H1 (cell line): ENCODE results near the gene ZNRF3. TPM values are rescaled to one million over a fixed set of nuclear protein-coding genes. Genes with fewer than 3 reads are reported as not detected.

ENCODE experiments used
- CTCF ChIA-PET: fragments of 300-600 bp; sonication (Branson Sonifier 250); formaldehyde crosslinking; loops from one replicate; lab custom pipeline; 2021; ENCODE audit not compliant: partially characterized antibody; lab: Charles Lee
- POLR2A ChIA-PET: fragments of 300-600 bp; sonication (Branson Sonifier 250); formaldehyde crosslinking; loops from one replicate; lab custom pipeline; 2021; ENCODE audit warnings: inconsistent platforms; ENCODE audit not compliant: partially characterized antibody; lab: Charles Lee
- DNase-seq, 2 experiments: peaks; one replicate each; pipeline versions ENCODE4 v3.0.0 to v3.0.0-alpha.2; 2010 to 2022; ENCODE audit warnings: low spot score in 2 of 2, low read depth in 1 of 2, mixed read lengths in 1 of 2
- FAIRE-seq: peaks from 2 replicates; lab custom pipeline; 2011; peaks lifted over from hg19 to GRCh38; lab: Jason Lieb, UNC
- H2AFZ ChIP-seq: 2 replicates; pipeline ENCODE4 v1.8.1; 2012; ENCODE audit warnings: low read length, inconsistent platforms
- H2AK5ac ChIP-seq: 2 replicates; pipeline ENCODE4 v1.6.1; 2013; ENCODE audit warnings: low read depth, low read length
- H2BK120ac ChIP-seq: replicated peaks from 2 replicates; pipeline ENCODE3; 2013; ENCODE audit warnings: low read depth, low read length, inconsistent platforms
- H2BK12ac ChIP-seq: 2 replicates; pipeline ENCODE4 v1.6.1; 2013; ENCODE audit warnings: low read depth, low read length
- H2BK15ac ChIP-seq: 2 replicates; pipeline ENCODE4 v1.6.1; 2013; ENCODE audit warnings: low read length
- H2BK20ac ChIP-seq: 2 replicates; pipeline ENCODE4 v1.6.1; 2013; ENCODE audit warnings: low read length
- H2BK5ac ChIP-seq: 2 replicates; pipeline ENCODE4 v1.6.1; 2013; ENCODE audit warnings: low read depth, low read length
- H3K14ac ChIP-seq: 2 replicates; pipeline ENCODE4 v1.6.1; 2013; ENCODE audit warnings: inconsistent platforms; ENCODE audit not compliant: insufficient read length
- H3K18ac ChIP-seq: 2 replicates; pipeline ENCODE4 v1.6.1; 2013; ENCODE audit warnings: low read length; ENCODE audit errors: extremely low read depth
- H3K23ac ChIP-seq: 2 replicates; pipeline ENCODE4 v1.6.1; 2013; ENCODE audit warnings: inconsistent platforms; ENCODE audit not compliant: insufficient read length
- H3K23me2 ChIP-seq: 2 replicates; pipeline ENCODE4 v1.6.1; 2013; ENCODE audit warnings: low read depth, low read length
- H3K27ac ChIP-seq: 2 replicates; pipeline ENCODE4 v1.6.1; 2011; ENCODE audit warnings: low read depth, low read length, inconsistent platforms
- H3K27me3 ChIP-seq, 4 experiments: replicated peaks in 1 of 4; 1 replicate in 1 of 4; 2 replicates in 3 of 4; pipeline versions ENCODE4 v1.6.1 to v1.8.1; 2011 to 2013; ENCODE audit warnings: low read length in 3 of 4, mild to moderate bottlenecking in 3 of 4, inconsistent platforms in 2 of 4, mixed read lengths in 2 of 4, moderate library complexity in 1 of 4; ENCODE audit not compliant: control insufficient read depth in 3 of 4, insufficient read depth in 3 of 4; ENCODE audit errors: extremely low read depth in 1 of 4
- H3K36me3 ChIP-seq, 4 experiments: 2 replicates each; pipeline versions ENCODE4 v1.6.1 to v1.8.1; 2011 to 2013; ENCODE audit warnings: mild to moderate bottlenecking in 4 of 4, low read length in 3 of 4, moderate library complexity in 2 of 4, control low read depth in 1 of 4, inconsistent platforms in 1 of 4; ENCODE audit not compliant: insufficient read depth in 4 of 4, control insufficient read depth in 2 of 4
- H3K4ac ChIP-seq: replicated peaks from 2 replicates; pipeline ENCODE3; 2013; ENCODE audit warnings: low read length, low read depth, mixed read lengths, inconsistent platforms; ENCODE audit not compliant: insufficient read length
- H3K4me1 ChIP-seq, 4 experiments: replicated peaks in 1 of 4; 1 replicate in 1 of 4; 2 replicates in 3 of 4; pipeline versions ENCODE4 v1.6.1 to v1.8.1; 2011 to 2013; ENCODE audit warnings: low read length in 3 of 4, inconsistent platforms in 2 of 4, mixed read lengths in 1 of 4; ENCODE audit not compliant: insufficient read depth in 4 of 4, control insufficient read depth in 3 of 4
- H3K4me2 ChIP-seq, 2 experiments: 2 replicates each; pipeline versions ENCODE4 v1.6.1 to v1.8.1; 2011 to 2013; ENCODE audit warnings: low read depth in 2 of 2, low read length in 2 of 2, control low read depth in 1 of 2, inconsistent platforms in 1 of 2, mild to moderate bottlenecking in 1 of 2; ENCODE audit not compliant: insufficient read depth in 1 of 2
- H3K4me3 ChIP-seq, 4 experiments: fragments of 200-600, 300-600 bp in 1 of 4; sonication (generic), shearing (Covaris generic), sonication (Bioruptor Twin) in 1 of 4; 2 replicates each; pipeline versions ENCODE4 v1.5.1 to v1.8.1; 2011 to 2016; ENCODE audit warnings: low read length in 4 of 4, low read depth in 3 of 4, control low read depth in 2 of 4, inconsistent platforms in 2 of 4, mild to moderate bottlenecking in 2 of 4, mixed read lengths in 1 of 4, moderate library complexity in 1 of 4; ENCODE audit not compliant: insufficient read depth in 2 of 4; ENCODE audit errors: extremely low read depth in 1 of 4
- H3K56ac ChIP-seq: replicated peaks from 2 replicates; pipeline ENCODE3; 2013; ENCODE audit warnings: low read depth, mild to moderate bottlenecking, mixed read lengths, low read length, inconsistent platforms; ENCODE audit not compliant: insufficient read length
- H3K79me1 ChIP-seq: 2 replicates; pipeline ENCODE4 v1.6.1; 2013; ENCODE audit warnings: low read depth, low read length, control low read depth
- H3K79me2 ChIP-seq, 2 experiments: 2 replicates each; pipeline versions ENCODE4 v1.6.1 to v1.8.1; 2012 to 2013; ENCODE audit warnings: low read length in 2 of 2, mild to moderate bottlenecking in 2 of 2, inconsistent platforms in 1 of 2; ENCODE audit not compliant: insufficient read depth in 2 of 2, control insufficient read depth in 1 of 2
- H3K9ac ChIP-seq, 4 experiments: replicated peaks in 1 of 4; 1 replicate in 1 of 4; 2 replicates in 3 of 4; pipeline versions ENCODE4 v1.6.1 to v1.8.1; 2011 to 2013; ENCODE audit warnings: low read depth in 3 of 4, low read length in 3 of 4, control low read depth in 2 of 4, mild to moderate bottlenecking in 2 of 4, moderate library complexity in 2 of 4, inconsistent platforms in 1 of 4; ENCODE audit errors: extremely low read depth in 1 of 4
- H3K9me3 ChIP-seq, 2 experiments: 2 replicates each; pipeline versions ENCODE4 v1.6.1 to v1.8.1; 2012 to 2013; ENCODE audit warnings: mild to moderate bottlenecking in 2 of 2, moderate library complexity in 2 of 2, control low read depth in 1 of 2, inconsistent platforms in 1 of 2, low read depth in 1 of 2, low read length in 1 of 2, mixed read lengths in 1 of 2; ENCODE audit not compliant: insufficient read depth in 2 of 2
- H4K20me1 ChIP-seq, 2 experiments: replicated peaks in 1 of 2; 2 replicates each; pipeline versions ENCODE3 to v1.8.1; 2011 to 2013; ENCODE audit warnings: inconsistent platforms in 2 of 2, low read length in 2 of 2, mild to moderate bottlenecking in 1 of 2; ENCODE audit not compliant: insufficient read depth in 2 of 2, control insufficient read depth in 1 of 2
- H4K5ac ChIP-seq: 2 replicates; pipeline ENCODE4 v1.6.1; 2013; ENCODE audit warnings: low read length, low read depth, mixed read lengths, inconsistent platforms; ENCODE audit not compliant: insufficient read length
- H4K8ac ChIP-seq: 2 replicates; pipeline ENCODE4 v1.8.0; 2013; ENCODE audit warnings: mild to moderate bottlenecking, moderate library complexity, low read length, inconsistent platforms; ENCODE audit not compliant: insufficient read depth; ENCODE audit errors: extremely low read depth
- H4K91ac ChIP-seq: replicated peaks from 2 replicates; pipeline ENCODE3; 2013; ENCODE audit warnings: low read length, mixed read lengths, inconsistent platforms; ENCODE audit not compliant: insufficient read length
- BCL11A ChIP-seq, 2 experiments: IDR thresholded peaks; one replicate each; pipeline ENCODE4 v1.6.1; 2011; ENCODE audit warnings: low read depth in 2 of 2, low read length in 2 of 2, mild to moderate bottlenecking in 2 of 2
- CBX5 ChIP-seq: fragments of 300-800, 300-1000 bp; sonication (generic); IDR thresholded peaks from 2 replicates; pipeline ENCODE4 v1.7.1; 2016; ENCODE audit warnings: antibody characterized with exemption, low read length, low read depth
- GTF2F1 ChIP-seq: IDR thresholded peaks from 2 replicates; pipeline ENCODE4 v1.6.1; 2012; ENCODE audit warnings: low read depth, low read length, improper control_type of control experiment, borderline replicate concordance
- JUND ChIP-seq: IDR thresholded peaks from 2 replicates; pipeline ENCODE4 v1.6.1; 2011; ENCODE audit warnings: mild to moderate bottlenecking, improper control_type of control experiment, low read length
- MAFK ChIP-seq: IDR thresholded peaks from 2 replicates; pipeline ENCODE4 v1.6.1; 2012; ENCODE audit warnings: low read depth, mild to moderate bottlenecking, improper control_type of control experiment, low read length
- NANOG ChIP-seq: IDR thresholded peaks from 2 replicates; pipeline ENCODE4 v1.6.1; 2011; ENCODE audit warnings: low read length, low read depth, mild to moderate bottlenecking, inconsistent platforms; ENCODE audit not compliant: insufficient read depth, poor library complexity, severe bottlenecking
- POLR2A ChIP-seq, 2 experiments: IDR thresholded peaks; 1 replicate in 1 of 2; 2 replicates in 1 of 2; pipeline ENCODE4 v1.6.1; 2011; ENCODE audit warnings: low read depth in 2 of 2, low read length in 2 of 2, mild to moderate bottlenecking in 2 of 2; ENCODE audit errors: control extremely low read depth in 1 of 2
- POLR2AphosphoS5 ChIP-seq: IDR thresholded peaks from 2 replicates; pipeline ENCODE4 v1.6.1; 2011; ENCODE audit warnings: low read depth, low read length
- SAP30 ChIP-seq: fragments of 300-600 bp; sonication (generic); IDR thresholded peaks from 2 replicates; pipeline ENCODE4 v1.7.1; 2012; ENCODE audit warnings: low read length, moderate library complexity, mild to moderate bottlenecking, inconsistent platforms; ENCODE audit not compliant: insufficient read depth, insufficient replicate concordance
- SP2 ChIP-seq: IDR thresholded peaks from 2 replicates; pipeline ENCODE4 v1.6.1; 2012; ENCODE audit warnings: mild to moderate bottlenecking, low read length, inconsistent platforms
- TAF7 ChIP-seq: optimal IDR thresholded peaks from 2 replicates; pipeline ENCODE3; 2011; ENCODE audit warnings: low read depth, mild to moderate bottlenecking, inconsistent platforms, low read length, moderate library complexity, borderline replicate concordance
- TCF12 ChIP-seq: IDR thresholded peaks from 2 replicates; pipeline ENCODE4 v1.6.1; 2011; ENCODE audit warnings: low read depth, mild to moderate bottlenecking, low read length
- USF2 ChIP-seq: IDR thresholded peaks from 2 replicates; pipeline ENCODE4 v1.6.1; 2011; ENCODE audit warnings: low read length, improper control_type of control experiment
- WGBS, 2 experiments: shearing (Covaris generic) in 1 of 2; methylation state at CpG; one replicate each; pipeline versions ENCODE4 v1.1.6 to v1.1.7; 2013 to 2015; ENCODE audit warnings: low lambda C conversion rate in 2 of 2, mixed read lengths in 2 of 2, inconsistent platforms in 1 of 2, low coverage in 1 of 2, missing lambda C conversion rate in 1 of 2; ENCODE audit not compliant: insufficient replicate concordance in 2 of 2, insufficient coverage in 1 of 2, insufficient read length in 1 of 2; ENCODE audit errors: extremely low coverage in 1 of 2, missing lambda C conversion rate in 1 of 2; 5-methylcytosine and 5-hydroxymethylcytosine counted together
- polyA plus RNA-seq, 7 experiments: library from polyadenylated mRNA; depleted of rRNA in 3 of 7; stranded (reverse) in 5 of 7; unstranded in 2 of 7; fragments of >200 nt in 5 of 7; fragments of 200-250 nt in 2 of 7; gene quantifications; 1 replicate in 5 of 7; 2 replicates in 1 of 7; 4 replicates in 1 of 7; pipeline versions ENCODE4 v1.2.1 to v1.2.3, GENCODE V29; 2011 to 2013; ENCODE audit warnings: missing spikeins in 2 of 7, mixed read lengths in 2 of 7
- total RNA-seq: library from RNA; stranded (reverse); fragmentation: NEBNext Ultra II Directional; extraction: Animal tissue kit (Norgen Biotek cat#: 25700); gene quantifications from 2 replicates; pipeline ENCODE4 v1.2.1, GENCODE V29; 2021

The ZNRF3 gene
- total and polyA plus RNA-seq, 2 of the 8 experiments (the other 6 are each of a cell fraction or from before 2014, with no cell fraction given): 14.1 to 21.7 TPM

- 0 out of 2 replicates have a peak overlapping the region, but pooled peaks have one; percentile 48 for H2BK20ac ChIP-seq
- peaks cover 8 to 20% of the 10 kb centered on the region in 2 experiments for H4K20me1 ChIP-seq
- no peak overlapping the region for H4K5ac ChIP-seq
- no peaks in the 10 kb centered on the region for H3K23me2 ChIP-seq
- ChIA-PET POLR2A (interaction anchor here (1.4 to 2.4 kb wide), 3 partner anchors 11 to 16 kb away, joined by 6 to 15 read pairs (median 10); partner anchors contain the start of gene ZNRF3), CTCF (interaction anchor here (1.3 to 2.0 kb wide), 4 partner anchors 11 to 143 kb away, joined by 3 to 11 read pairs (median 6); partner anchors contain the start of gene ZNRF3)
- H3K79me2 ChIP-seq: peaks cover 3 to 94% of the 10 kb centered on the region in 2 experiments
- H2BK12ac ChIP-seq: no peak overlapping the region; the same call in 1 of the 2 replicates
- H3K18ac ChIP-seq: no peak overlapping the region
- H4K8ac ChIP-seq: no peak overlapping the region
- DNase-seq (no peak), FAIRE-seq (no peak)
- 0 out of 2 replicates have a peak overlapping the region, but pooled peaks have one; percentile 81 for H2BK15ac ChIP-seq
- no peak overlapping the region for H3K4me2 ChIP-seq
- H3K4me3 ChIP-seq: no peak overlapping the region
- 93% methylated on average over 4 of the region's 4 CpGs; no CpG with 5 or more reads in 1 of the 2 experiments for WGBS, 2 experiments
- peaks cover 20% of the 10 kb centered on the region for H3K79me1 ChIP-seq
- H3K36me3 ChIP-seq: no peaks in the 10 kb centered on the region
- H3K4ac ChIP-seq: no peak overlapping the region
- H3K27ac ChIP-seq: no peak overlapping the region
- no peak overlapping the region for H2BK120ac ChIP-seq
- H3K14ac ChIP-seq: no peak overlapping the region
- peak overlapping the region; percentile 69; the same call in 1 of the 2 replicates for H2AK5ac ChIP-seq
- no peak overlapping the region for H4K91ac ChIP-seq
- no peak overlapping the region for H3K23ac ChIP-seq
- no peak overlapping the region for H3K56ac ChIP-seq
- H2AFZ ChIP-seq: no peak overlapping the region
- H3K4me1 ChIP-seq: peaks cover 17 to 26% (median 21%) of the 10 kb centered on the region in 4 experiments
- no peaks in the 10 kb centered on the region for H3K27me3 ChIP-seq
- no peaks in the 10 kb centered on the region for H3K9me3 ChIP-seq
- H2BK5ac ChIP-seq: no peak overlapping the region
- no peak overlapping the region for H3K9ac ChIP-seq
- TF ChIP-seq MAFK: no peak
- TF ChIP-seq BCL11A (IDR thresholded peaks at IDR 0.05; ENCODE audit: low read depth in 2 of 2, low read length in 2 of 2): no peak
- TF ChIP-seq POLR2AphosphoS5: no peak
- TF ChIP-seq CBX5: no peak
- TF ChIP-seq JUND: no peak
- no peak for TF ChIP-seq SP2
- no peak for TF ChIP-seq TCF12
- TF ChIP-seq GTF2F1: no peak
- TF ChIP-seq TAF7: no peak
- TF ChIP-seq NANOG: no peak
- no peak for TF ChIP-seq POLR2A (IDR thresholded peaks at IDR 0.05; ENCODE audit: control extremely low read depth in 1 of 2, low read depth in 2 of 2, low read length in 2 of 2)
- TF ChIP-seq SAP30: no peak
- no peak for TF ChIP-seq USF2
Measured at GRCh38 chr22:28898233-28898629, 14.9 kb downstream of the ZNRF3 start.
